H1 (cell line): Measurements from ENCODE around the gene UBASH3A. TPM values are rescaled to one million over a fixed set of nuclear protein-coding genes. Genes with fewer than 3 reads are reported as not detected.

ENCODE experiments used
- ASH2L ChIP-seq: fragments of 200-600, 300-600 bp; sonication (generic); IDR thresholded peaks from one replicate; pipeline ENCODE4 v1.7.1; 2017; ENCODE audit warnings: low read length
- CBX5 ChIP-seq: fragments of 300-800, 300-1000 bp; sonication (generic); IDR thresholded peaks from 2 replicates; pipeline ENCODE4 v1.7.1; 2016; ENCODE audit warnings: antibody characterized with exemption, low read length, low read depth
- CHD7 ChIP-seq: fragments of 300-600 bp; sonication (generic); IDR thresholded peaks from 2 replicates; pipeline ENCODE4 v1.7.1; 2012; ENCODE audit warnings: low read length, moderate library complexity, mild to moderate bottlenecking, inconsistent platforms; ENCODE audit not compliant: insufficient replicate concordance
- JUN ChIP-seq: IDR thresholded peaks from 2 replicates; pipeline ENCODE4 v1.6.1; 2011; ENCODE audit warnings: low read depth, mild to moderate bottlenecking, improper control_type of control experiment, low read length
- JUND ChIP-seq: IDR thresholded peaks from 2 replicates; pipeline ENCODE4 v1.6.1; 2011; ENCODE audit warnings: mild to moderate bottlenecking, improper control_type of control experiment, low read length
- RAD21 ChIP-seq, 2 experiments: IDR thresholded peaks in 1 of 2; conservative IDR thresholded peaks in 1 of 2; 2 replicates each; pipeline ENCODE4 v1.6.1; 2011; ENCODE audit warnings: low read depth in 2 of 2, low read length in 2 of 2, improper control_type of control experiment in 1 of 2, inconsistent platforms in 1 of 2, mild to moderate bottlenecking in 1 of 2, moderate library complexity in 1 of 2
- TEAD4 ChIP-seq: IDR thresholded peaks from 2 replicates; pipeline ENCODE4 v1.6.1; 2012; ENCODE audit warnings: low read depth, low read length, inconsistent platforms, mixed read lengths
- YY1 ChIP-seq: IDR thresholded peaks from 2 replicates; pipeline ENCODE4 v1.6.1; 2011; ENCODE audit warnings: low read depth, mild to moderate bottlenecking, low read length
- polyA plus RNA-seq, 7 experiments: library from polyadenylated mRNA; depleted of rRNA in 3 of 7; stranded (reverse) in 5 of 7; unstranded in 2 of 7; fragments of >200 nt in 5 of 7; fragments of 200-250 nt in 2 of 7; gene quantifications; 1 replicate in 5 of 7; 2 replicates in 1 of 7; 4 replicates in 1 of 7; pipeline versions ENCODE4 v1.2.1 to v1.2.3, GENCODE V29; 2011 to 2013; ENCODE audit warnings: missing spikeins in 2 of 7, mixed read lengths in 2 of 7
- total RNA-seq: library from RNA; stranded (reverse); fragmentation: NEBNext Ultra II Directional; extraction: Animal tissue kit (Norgen Biotek cat#: 25700); gene quantifications from 2 replicates; pipeline ENCODE4 v1.2.1, GENCODE V29; 2021

The UBASH3A gene
- total and polyA plus RNA-seq, 2 of the 8 experiments (the other 6 are each of a cell fraction or from before 2014, with no cell fraction given), result not detected

- no peak for TF ChIP-seq CHD7
- TF ChIP-seq ASH2L, result no peak
- no peak for TF ChIP-seq RAD21 (IDR thresholded peaks at IDR 0.05 in 1 of 2, conservative IDR thresholded peaks at IDR 0.05 in 1 of 2; ENCODE audit: low read depth in 2 of 2, low read length in 2 of 2)
- TF ChIP-seq JUND, result no peak
- TF ChIP-seq JUN, result no peak
- no peak for TF ChIP-seq CBX5
- no peak for TF ChIP-seq YY1
- no peak for TF ChIP-seq TEAD4
Measured at GRCh38 chr21:42437786-42438185, 34.1 kb downstream of the UBASH3A start (continued).
